HepG2 (cell line): ENCODE data around the gene ARID5B. TPM values are rescaled to one million over a fixed set of nuclear protein-coding genes. Genes with fewer than 3 reads are reported as not detected.

Source experiments
- CCDC6 ChIP-seq: sonication (generic); formaldehyde crosslinking; IDR thresholded peaks from 2 replicates; pipeline ENCODE4 v1.8.1; 2022; ENCODE audit warnings: mild to moderate bottlenecking, missing genetic modification reagents, moderate library complexity
- HDAC2 ChIP-seq: sonication (generic); formaldehyde crosslinking; IDR thresholded peaks from 2 replicates; pipeline ENCODE4 v1.4.0; 2020; ENCODE audit warnings: missing genetic modification reagents
- KAT8 ChIP-seq: IDR thresholded peaks from 2 replicates; pipeline ENCODE4 v1.6.1; 2016; ENCODE audit warnings: missing genetic modification reagents, missing compliant biosample characterization
- NFKB2 ChIP-seq: sonication (generic); formaldehyde crosslinking; IDR thresholded peaks from 2 replicates; pipeline ENCODE4 v1.4.0; 2020; ENCODE audit warnings: missing genetic modification reagents, borderline replicate concordance
- polyA plus RNA-seq, 8 experiments: library from polyadenylated mRNA; depleted of rRNA in 3 of 8; stranded (reverse) in 7 of 8; unstranded in 1 of 8; fragments of >200 nt; fragmentation: Illumina TruSeq in 4 of 8; extraction: Trizol in 4 of 8; gene quantifications; 2 replicates each; pipeline versions ENCODE4 v1.2.1 to v1.2.3, GENCODE V29; 2011 to 2016; ENCODE audit warnings: low read depth in 4 of 8, missing spikeins in 1 of 8, mixed read lengths in 1 of 8; ENCODE audit not compliant: insufficient read depth in 1 of 8
- total RNA-seq, 5 experiments: library from RNA; depleted of rRNA; stranded (reverse); fragments of >200 nt; fragmentation: Illumina TruSeq; extraction: Trizol; gene quantifications; 2 replicates each; pipeline ENCODE4 v1.2.3, GENCODE V29; 2016; ENCODE audit warnings: low read depth in 1 of 5
- TF ChIP-seq, protein P1 (sequence below): sonication (generic); formaldehyde crosslinking; IDR thresholded peaks from 2 replicates; pipeline ENCODE4 v1.5.0; 2020; ENCODE audit warnings: mild to moderate bottlenecking, missing genetic modification reagents, borderline replicate concordance

Gene ARID5B
- total and polyA plus RNA-seq, 2 of the 13 experiments (the other 11 are each of a cell fraction or from before 2014, with no cell fraction given), result 6.2 to 21.1 TPM

DNA sequence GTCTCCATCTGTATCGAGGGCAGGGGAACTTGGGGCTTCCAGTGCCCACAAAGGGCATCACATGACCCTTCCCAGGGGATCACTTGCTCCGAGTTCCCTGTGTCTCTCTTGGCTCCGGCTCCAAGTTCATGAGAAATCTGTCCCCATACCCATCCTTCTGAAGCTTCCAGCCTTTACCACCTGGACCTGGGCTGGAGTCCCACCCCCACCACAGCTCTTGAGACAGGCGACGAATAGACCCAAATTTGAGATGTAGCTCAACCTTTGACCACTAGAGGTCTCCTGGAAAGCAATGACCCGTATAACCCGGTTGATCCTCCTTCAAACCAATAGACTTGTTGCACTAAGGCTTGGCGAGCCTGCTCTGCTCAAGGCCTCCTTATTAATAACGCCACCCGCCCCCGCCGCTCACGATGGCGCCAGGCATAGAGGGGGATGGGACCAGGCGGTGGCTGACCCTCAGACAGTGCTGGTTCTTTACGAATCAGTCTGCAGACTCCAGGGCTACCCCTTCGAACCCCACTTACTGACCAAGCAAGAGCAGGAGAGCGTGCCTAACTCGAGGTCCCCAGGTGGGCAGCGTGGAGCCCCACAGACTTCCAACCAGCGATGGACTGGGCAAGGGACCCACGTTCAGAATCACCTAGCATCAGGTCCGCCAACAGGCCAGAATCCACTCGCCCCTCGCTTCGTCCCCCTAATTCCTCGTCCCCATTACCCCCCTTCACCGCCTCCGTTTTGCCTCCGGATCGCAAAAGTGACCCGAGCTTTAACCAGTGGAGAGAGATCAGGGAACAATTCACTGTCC is 4.4 kb upstream of the ARID5B start (continued):
- TF ChIP-seq, protein P1, sequence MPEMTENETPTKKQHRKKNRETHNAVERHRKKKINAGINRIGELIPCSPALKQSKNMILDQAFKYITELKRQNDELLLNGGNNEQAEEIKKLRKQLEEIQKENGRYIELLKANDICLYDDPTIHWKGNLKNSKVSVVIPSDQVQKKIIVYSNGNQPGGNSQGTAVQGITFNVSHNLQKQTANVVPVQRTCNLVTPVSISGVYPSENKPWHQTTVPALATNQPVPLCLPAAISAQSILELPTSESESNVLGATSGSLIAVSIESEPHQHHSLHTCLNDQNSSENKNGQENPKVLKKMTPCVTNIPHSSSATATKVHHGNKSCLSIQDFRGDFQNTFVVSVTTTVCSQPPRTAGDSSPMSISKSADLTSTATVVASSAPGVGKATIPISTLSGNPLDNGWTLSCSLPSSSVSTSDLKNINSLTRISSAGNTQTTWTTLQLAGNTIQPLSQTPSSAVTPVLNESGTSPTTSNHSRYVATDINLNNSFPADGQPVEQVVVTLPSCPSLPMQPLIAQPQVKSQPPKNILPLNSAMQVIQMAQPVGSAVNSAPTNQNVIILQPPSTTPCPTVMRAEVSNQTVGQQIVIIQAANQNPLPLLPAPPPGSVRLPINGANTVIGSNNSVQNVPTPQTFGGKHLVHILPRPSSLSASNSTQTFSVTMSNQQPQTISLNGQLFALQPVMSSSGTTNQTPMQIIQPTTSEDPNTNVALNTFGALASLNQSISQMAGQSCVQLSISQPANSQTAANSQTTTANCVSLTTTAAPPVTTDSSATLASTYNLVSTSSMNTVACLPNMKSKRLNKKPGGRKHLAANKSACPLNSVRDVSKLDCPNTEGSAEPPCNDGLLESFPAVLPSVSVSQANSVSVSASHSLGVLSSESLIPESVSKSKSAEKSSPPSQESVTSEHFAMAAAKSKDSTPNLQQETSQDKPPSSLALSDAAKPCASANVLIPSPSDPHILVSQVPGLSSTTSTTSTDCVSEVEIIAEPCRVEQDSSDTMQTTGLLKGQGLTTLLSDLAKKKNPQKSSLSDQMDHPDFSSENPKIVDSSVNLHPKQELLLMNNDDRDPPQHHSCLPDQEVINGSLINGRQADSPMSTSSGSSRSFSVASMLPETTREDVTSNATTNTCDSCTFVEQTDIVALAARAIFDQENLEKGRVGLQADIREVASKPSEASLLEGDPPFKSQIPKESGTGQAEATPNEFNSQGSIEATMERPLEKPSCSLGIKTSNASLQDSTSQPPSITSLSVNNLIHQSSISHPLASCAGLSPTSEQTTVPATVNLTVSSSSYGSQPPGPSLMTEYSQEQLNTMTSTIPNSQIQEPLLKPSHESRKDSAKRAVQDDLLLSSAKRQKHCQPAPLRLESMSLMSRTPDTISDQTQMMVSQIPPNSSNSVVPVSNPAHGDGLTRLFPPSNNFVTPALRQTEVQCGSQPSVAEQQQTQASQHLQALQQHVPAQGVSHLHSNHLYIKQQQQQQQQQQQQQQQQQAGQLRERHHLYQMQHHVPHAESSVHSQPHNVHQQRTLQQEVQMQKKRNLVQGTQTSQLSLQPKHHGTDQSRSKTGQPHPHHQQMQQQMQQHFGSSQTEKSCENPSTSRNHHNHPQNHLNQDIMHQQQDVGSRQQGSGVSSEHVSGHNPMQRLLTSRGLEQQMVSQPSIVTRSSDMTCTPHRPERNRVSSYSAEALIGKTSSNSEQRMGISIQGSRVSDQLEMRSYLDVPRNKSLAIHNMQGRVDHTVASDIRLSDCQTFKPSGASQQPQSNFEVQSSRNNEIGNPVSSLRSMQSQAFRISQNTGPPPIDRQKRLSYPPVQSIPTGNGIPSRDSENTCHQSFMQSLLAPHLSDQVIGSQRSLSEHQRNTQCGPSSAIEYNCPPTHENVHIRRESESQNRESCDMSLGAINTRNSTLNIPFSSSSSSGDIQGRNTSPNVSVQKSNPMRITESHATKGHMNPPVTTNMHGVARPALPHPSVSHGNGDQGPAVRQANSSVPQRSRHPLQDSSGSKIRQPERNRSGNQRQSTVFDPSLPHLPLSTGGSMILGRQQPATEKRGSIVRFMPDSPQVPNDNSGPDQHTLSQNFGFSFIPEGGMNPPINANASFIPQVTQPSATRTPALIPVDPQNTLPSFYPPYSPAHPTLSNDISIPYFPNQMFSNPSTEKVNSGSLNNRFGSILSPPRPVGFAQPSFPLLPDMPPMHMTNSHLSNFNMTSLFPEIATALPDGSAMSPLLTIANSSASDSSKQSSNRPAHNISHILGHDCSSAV (CRISPR knock-in tag), result no peak
- TF ChIP-seq HDAC2 (peak; percentile 21; the same call in 1 of the 2 replicates), NFKB2 (CRISPR knock-in tag) (no peak), CCDC6 (0 out of 2 replicates have a peak, but pooled peaks have one; percentile 27), KAT8 (peak; percentile 26; the same call in 1 of the 2 replicates)
